Kasumi-1 (cell line): ENCODE measurements around the gene LIPT1.
"Not testable (repeated sequence)": the region's sequence is repeated elsewhere in the genome, so short reads cannot be mapped to it uniquely, and the experiment has no call there.

Source experiments
- DNase-seq, 2 experiments: peaks; one replicate each; lab custom pipeline; 2025; lab: John Stamatoyannopoulos, UW

Gene LIPT1

DNA sequence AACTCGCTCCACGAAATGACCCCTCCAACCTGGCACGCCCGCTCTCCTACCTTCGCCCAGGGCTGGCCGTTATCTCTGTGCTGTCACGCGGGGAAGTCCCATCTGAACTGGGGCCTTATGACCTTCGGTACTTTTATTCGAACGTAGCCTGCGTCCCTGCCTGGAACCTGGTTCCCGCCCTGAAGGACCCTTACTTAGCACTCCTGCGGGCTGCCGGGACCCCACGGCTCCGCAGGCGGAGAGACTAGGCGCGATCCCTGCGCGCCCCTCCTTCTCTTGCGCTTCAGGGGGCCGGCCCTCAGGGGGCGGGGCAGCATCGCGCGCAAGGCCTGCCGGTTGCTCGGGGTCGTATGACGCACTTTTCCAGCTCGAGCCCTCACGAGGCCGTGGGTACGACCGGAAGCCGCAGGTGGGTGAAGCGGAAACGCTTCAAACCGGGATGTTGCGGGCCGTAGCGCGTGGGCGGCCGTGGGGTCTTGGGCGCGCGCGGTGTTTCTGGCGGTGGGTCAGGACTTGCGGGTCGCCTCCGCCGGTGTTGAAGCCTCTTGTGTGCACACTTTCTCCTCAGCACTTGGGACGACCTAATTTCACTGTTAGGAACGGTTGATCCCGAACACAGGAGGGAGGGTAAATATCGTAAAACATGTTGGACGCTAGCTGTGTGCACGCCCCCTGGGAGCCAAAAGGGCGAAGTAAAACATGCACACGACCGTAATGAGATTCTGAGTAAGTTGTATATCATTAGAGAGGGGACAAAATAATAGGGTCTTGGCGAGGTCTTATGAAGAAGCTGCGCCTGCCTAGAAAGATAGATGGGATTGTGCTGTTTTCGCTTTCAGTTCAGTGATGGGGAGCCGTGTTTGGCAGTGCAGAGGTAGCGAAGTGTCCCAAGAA is at the start of gene LIPT1, which contains the start of gene TSGA10:
Gene LIPT1 (plus strand): TSS at position 325 of the 894 bp plus-strand sequence. CDS start 6,991 bp downstream, outside the sequence.
Gene TSGA10 (minus strand): TSS at position 300 of the 894 bp plus-strand sequence. CDS start 45,503 bp downstream, outside the sequence.
- peak; percentile 89 for DNase-seq

DNA sequence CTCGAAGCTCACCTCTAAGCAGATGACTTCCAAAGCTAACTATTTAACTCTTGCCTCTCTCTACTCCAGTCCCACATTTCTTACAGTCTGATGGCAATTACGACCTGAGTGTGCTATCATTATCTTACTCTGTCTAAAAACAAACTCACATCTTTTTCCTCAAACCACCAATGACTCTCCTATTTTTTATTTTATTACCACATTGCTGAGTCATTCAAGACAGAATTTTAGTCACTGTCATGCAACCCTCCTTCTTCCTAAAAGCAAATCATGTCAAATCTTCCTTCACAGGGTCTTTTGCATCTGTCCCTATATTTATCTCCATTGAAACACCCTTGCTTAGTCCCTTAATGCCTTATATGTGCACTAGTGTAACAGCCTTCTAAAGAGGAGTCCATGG is 47.9 kb upstream of the LIPT1 start:
- DNase-seq: no peak

DNA sequence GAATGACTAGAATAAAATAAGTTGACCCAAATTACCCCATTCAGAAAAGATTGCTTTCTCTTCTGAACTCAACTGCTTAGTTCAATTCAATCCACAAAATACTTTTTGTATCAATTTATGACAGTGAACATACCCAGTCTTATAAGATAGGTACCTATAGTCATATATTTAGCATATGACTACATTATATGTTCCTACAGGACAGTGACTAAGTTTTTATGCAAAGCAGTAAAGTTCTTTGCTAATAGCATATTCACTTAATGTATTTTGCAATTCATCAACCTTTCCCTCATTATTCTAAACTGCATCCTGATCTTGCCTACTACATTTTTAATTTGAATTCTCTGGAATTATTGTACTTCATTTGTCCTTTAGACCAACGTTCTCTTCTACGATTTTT is 43.5 kb upstream of the LIPT1 start:
- DNase-seq: no peak

DNA sequence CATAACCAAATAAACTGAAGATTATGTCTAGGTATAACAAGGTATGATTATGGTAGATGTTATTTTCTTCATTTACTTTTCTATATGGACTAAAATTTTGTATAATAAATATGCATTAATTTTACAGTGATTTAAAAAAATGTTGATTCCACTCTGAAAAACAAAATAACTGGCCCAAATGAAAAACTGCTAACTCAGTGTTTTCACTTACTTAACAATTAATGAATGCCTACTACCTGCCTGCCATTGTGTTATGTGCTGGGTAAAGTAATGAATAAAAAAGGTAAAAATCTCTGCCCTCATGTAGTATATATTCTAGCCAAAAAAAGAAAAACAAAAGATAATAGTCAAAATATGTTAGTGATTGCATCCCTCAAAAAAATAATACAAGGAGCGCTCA is 42.8 kb upstream of the LIPT1 start:
- DNase-seq: no peak

- no peak for DNase-seq
Observed at GRCh38 chr2:99112617-99113016, 42.1 kb upstream of the LIPT1 start.

GRCh38 chr2:99127981-99128380 is 26.8 kb upstream of the LIPT1 start:
- DNase-seq: no peak

- DNase-seq: not testable (repeated sequence)
Observed at GRCh38 chr2:99135044-99135556, 19.7 kb upstream of the LIPT1 start.

DNA sequence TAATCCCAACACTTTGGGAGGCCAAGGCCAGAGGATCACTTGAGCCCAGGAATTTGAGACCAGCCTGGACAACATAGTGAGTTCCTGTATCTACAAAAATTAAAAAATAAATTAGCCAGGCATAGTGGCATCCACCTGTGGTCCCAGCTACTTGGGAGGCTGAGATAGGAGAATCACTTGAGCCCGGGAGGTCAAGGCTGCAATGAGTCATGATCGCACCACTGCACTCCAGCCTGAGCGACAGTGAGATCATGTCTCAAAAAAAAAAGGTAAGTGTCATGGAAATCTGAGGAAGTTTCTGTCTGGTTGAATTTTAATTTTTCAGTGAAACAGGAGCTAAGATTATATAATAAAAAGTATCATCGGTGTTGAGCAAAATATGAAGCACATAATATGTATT is 15.8 kb upstream of the LIPT1 start:
- DNase-seq: no peak

GRCh38 chr2:99140056-99140859 is 14.5 kb upstream of the LIPT1 start:
- DNase-seq: peak in 1 of 2 experiments; percentile 23

DNA sequence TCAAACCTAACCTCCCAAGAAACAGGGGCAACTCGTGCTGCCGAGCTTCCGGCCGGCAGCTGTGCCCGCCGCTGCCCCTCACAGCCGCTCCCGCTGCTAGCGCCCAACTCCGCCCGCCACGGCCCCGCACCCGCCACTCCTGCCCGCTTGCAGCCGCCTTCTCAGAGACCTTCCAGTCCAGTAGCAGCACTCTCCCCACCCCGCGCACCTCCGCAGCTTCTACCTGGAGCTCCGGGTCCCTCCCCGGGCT is 14.0 kb upstream of the LIPT1 start:
- no peak for DNase-seq

DNA sequence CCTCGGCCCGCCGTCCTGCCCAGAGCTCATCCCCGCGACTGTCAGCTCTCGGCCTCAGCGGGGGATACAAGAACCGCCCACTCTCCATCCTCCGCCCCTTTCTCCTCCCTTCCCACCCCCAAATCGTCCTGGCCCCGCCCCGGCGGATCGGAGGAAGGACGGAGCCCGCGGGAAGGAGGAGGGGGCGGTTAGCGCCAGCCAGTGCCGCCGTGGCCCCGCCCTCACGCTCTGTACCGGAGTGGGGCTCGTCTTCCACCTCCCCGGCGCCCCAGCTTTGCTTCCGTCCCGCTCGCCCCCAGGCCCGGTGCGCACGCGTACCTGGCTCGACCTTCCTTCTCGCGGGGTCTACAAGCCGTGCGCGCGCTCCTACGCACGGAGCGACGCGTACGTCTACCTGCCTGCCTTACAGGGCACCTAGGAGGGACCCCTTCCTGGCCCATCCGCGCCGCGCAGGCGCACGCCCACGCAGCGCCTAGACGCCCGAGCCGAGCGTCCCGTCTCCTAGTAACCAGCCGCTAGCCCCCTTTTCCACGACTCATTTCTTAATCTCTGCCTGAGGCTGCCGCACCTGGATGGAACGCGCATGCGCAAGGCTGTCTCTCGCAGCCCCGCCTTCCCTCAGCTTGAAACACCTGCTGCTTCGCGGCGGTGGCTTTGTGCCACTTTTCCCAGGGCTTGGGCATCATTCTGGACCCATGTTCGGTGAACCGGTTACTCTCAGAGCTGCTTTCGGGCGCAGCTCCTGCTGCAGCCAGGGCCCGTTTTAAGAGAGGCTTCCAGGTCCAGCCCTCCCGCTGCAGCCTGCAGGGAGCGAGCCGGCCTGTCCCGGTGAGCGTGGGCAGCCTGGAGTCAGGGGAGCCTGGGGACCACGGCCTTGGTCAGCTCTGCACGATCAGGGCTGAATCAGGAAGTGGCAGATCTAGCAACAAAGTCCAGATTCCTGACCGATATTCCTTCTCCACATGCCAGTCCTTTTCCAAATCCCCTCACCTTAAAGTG is 13.4 kb upstream of the LIPT1 start, which contains the start of gene C2orf15:
Gene C2orf15 (plus strand): TSS at position 598 of the 999 bp plus-strand sequence. CDS start 8,852 bp downstream, outside the sequence.
- peak; percentile 92 for DNase-seq

- DNase-seq: no peak
Observed at GRCh38 chr2:99150706-99151105, 4.1 kb upstream of the LIPT1 start.

GRCh38 chr2:99152199-99152895 is 2.4 kb upstream of the LIPT1 start:
- DNase-seq: no peak

GRCh38 chr2:99153921-99154604 is 704 bp upstream of the LIPT1 start:
- no peak for DNase-seq

GRCh38 chr2:99156891-99157290 is 2.1 kb downstream of the LIPT1 start:
- DNase-seq: no peak

DNA sequence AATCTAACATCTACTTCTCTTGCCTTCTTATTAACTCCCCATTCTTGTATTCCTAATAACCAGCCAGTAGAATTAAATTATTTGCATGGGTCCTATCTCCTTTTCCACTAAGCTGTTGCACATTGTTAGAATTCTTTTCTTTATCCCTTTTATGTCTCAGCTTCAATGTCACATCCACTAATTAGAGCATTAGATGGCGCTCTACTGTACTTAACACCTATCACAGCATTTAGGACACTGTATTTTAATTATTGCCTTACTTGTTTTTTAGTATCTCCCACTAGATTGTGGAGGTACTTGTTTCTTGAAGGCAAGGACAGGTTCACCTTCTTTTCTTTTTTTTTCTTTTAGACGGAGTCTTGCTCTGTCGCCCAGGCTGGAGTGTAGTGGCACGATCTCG is 3.8 kb downstream of the LIPT1 start:
- DNase-seq: peak; percentile 32 to 46

- DNase-seq: no peak
Observed at GRCh38 chr2:99159594-99159993, 4.8 kb downstream of the LIPT1 start.

DNA sequence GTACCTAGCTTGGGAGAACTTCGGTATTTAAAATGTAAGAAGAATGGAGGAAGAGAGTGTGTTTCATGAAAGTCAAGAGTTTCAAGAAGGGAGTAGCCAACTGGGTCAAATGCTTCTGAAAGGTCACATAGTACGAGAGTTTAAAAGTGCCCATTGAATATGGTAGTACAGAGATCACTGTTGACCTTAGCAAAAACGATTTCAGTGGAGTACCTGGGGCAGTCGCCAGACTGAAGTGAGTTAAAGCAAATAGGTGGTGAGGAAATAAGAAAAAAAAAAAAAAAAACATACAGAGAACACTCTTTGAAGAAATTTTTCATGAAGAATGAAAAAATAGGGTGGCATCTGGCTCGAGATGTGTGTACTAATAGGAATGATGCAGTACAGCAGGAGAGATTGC is 11.5 kb downstream of the LIPT1 start:
- DNase-seq: no peak

DNA sequence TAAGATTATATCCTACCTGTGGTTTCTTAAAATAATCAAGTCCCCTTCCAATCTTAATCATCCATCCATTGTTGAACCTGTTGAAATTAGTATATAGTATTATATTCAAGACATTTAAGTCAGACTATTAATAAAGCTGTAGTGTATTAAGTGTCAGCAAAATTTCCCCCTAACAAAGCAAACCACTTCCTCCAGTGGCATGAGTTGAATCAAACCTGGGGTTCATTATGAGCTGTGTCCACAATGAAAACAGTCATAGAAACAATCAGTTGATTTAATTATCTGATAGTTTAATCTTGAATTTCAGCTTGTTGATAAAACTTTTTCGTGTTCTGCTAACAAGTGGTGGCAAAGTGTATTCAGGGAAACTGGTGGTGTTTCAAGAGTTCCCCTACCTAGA is 14.8 kb downstream of the LIPT1 start:
- no peak for DNase-seq
